Measurements from ENCODE around the gene IMPDH1. TPM values are rescaled to one million over a fixed set of nuclear protein-coding genes. Genes with fewer than 3 reads are reported as not detected.

The IMPDH1 gene
- total RNA-seq, 2 donors from 2014 or later, result 17.4 to 27.4 TPM

- no peaks in the 10 kb centered on the region for H3K9me3 ChIP-seq
- peak within 1 kb of the TSS; percentile 81 to 85 for H3K27ac ChIP-seq
- peaks cover 5% of the 10 kb centered on the region for H3K36me3 ChIP-seq
- DNase-seq (ENCODE audit: low spot score), result peak; percentile 92
- H3K4me1 ChIP-seq, result peaks cover 0 to 22% of the 10 kb centered on the region in 2 donors
- H3K27me3 ChIP-seq, result no peaks in the 10 kb centered on the region
- peak within 1 kb of the TSS; percentile 75 to 76 for H3K4me3 ChIP-seq
- TF ChIP-seq CTCF (IDR thresholded peaks at IDR 0.05), result no peak
These were observed 66.0 kb downstream of the IMPDH1 start, which contains the start of gene RBM28 for GRCh38 chr7:128343554-128344430. RBM28 (minus strand) TSS chr7:128343908; CDS start chr7:128343793, 115 bp downstream.

Other genes starting within 250 kb of the IMPDH1 start
- 1 to 10 TPM in 1 of 2 donors, under 1 TPM in 1; 0.22 to 2.2 TPM for gene LEP, start 168.7 kb downstream of the IMPDH1 start, total RNA-seq
- gene RBM28, start 66.1 kb downstream of the IMPDH1 start, total RNA-seq, result 10 to 100 TPM; 12.7 to 15.1 TPM
- 1 to 10 TPM in 1 of 2 donors, under 1 TPM in 1; 0.37 to 1.1 TPM for gene PRRT4, start 48.3 kb downstream of the IMPDH1 start, total RNA-seq
- gene HILPDA, start 45.9 kb upstream of the IMPDH1 start, total RNA-seq, result 1 to 10 TPM; 4.2 to 7.4 TPM
- 10 to 100 TPM; 13.3 to 14.4 TPM for gene METTL2B, start 66.8 kb upstream of the IMPDH1 start, total RNA-seq